ENCODE measurements around the gene KATNAL1.
A peak's percentile ranks its signal among the peaks of the same experiment; 100 is the strongest.

Gene KATNAL1

DNA sequence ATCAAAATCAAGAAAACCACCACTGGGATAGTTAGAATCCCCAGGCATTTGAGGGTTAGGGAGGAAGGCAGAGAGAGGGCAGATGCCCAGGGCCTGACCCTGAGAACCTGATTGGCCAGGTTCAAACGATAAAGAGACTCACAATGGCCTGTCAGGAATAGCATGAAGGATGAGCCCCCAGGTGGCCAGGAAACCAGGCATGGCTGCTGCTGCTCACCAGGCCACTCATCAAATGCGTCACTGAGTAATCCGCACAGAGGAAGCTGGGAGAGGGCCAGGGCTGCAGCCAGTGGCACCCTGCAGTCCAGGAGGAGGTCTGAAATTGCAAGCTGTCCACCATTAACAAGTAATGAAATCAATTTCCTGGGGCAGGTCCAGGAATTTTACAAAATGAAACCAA, 111.3 kb downstream of the KATNAL1 start:
- no peak for DNase-seq

DNA sequence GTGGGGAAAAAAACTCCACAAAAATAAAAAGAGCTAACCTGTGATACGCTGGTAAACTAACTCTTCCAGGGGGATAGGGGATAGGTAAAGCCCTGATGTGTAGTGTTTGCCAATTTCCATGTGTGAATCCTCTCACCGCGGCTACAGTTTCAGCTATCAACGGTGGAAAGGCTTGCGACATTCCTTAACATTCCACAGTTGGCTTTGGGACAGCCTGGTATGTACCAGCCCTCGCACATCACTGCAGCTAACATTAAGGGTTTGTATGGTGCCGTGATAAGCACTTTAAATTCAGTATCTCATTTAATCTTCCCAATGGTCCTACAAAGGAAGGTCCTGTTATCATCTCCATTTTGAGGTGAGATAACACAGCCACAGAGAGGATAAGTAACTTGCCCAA, 112.4 kb downstream of the KATNAL1 start:
- DNase-seq, result no peak

DNA sequence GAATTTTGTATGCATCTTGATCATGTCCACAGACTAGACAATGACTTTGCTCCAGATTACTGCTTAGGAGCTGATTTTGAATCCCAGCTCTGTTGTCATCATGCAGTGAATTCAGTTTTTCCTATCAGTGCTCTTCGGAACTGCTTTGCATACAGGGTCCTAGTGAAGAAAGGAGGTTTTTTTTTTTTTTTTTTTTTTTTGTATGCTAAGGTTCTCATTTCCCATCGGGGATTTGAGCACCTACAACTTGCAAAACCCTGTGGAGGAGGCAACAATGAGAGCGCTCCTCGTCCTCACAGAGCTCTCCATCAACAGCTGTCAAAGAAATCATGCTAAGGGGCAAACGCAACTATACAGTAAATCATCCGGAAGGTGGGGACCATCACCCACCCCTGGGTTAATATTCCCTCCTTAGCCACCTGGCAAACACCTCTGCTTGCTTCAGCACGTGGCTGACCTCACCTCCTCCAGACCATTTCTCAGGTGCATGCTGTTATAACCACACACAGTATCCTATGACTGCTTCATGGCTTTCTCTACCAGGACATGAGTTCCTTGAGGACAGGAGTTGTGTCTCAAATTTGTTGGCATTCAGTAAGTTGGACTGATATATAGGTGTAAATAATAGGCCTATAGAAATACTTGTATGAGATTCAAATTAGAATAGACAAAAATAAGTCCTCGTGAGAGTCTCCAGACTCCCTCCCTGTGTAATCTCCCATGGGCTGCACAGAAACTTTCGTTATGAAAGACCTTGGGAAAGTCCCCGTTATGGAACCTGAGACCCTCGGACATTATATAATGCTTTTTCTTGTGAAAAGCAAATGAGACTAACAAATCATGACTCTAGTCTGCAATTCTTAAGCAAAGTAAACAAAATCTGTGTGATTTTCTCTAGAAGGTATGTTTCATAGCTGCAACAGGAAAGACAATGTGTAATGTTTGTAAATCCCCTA, 113.8 kb downstream of the KATNAL1 start:
- no peak for DNase-seq

GRCh38 chr13:30192320-30193093, 114.8 kb downstream of the KATNAL1 start:
- no peak for DNase-seq

- no peak for DNase-seq
Measured at GRCh38 chr13:30191491-30192100, 115.8 kb downstream of the KATNAL1 start.

DNA sequence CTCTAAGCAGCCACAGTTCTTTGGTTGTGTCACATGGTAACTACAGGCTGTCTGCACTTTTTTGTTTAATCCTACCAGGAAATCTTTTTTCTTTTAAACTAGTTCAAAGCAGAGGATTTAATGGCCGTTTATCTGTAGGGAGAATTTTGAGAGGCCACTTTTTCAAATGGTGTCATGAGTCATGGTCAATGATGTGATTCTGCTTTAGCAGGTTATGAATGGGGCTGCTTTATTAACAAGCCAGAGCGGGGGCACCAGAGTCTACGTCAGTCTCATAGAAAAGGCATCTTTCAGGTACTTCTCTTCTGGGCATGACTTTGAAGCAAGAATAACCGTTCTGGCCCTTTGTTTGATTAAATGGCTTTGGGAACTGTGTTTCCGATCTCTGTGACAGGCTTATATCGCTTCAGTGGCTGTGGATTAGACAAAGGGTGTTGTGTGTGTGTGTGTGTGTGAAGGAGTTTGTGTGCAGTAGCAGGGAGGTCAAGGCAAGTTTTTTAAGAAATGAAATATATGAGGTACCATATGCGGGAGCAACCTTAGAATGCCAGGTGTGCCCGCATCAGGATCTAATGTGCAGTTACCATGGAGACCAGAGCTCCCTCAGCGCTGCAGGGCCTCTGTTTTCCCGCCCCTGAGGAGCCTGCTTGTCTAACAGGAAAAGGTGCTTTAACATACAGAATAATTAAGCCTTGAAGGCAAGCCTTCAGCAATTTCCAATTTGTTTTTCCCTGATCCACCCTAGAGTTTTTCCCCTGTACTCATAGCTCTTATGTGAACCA, 120.5 kb downstream of the KATNAL1 start:
- DNase-seq, result no peak

DNA sequence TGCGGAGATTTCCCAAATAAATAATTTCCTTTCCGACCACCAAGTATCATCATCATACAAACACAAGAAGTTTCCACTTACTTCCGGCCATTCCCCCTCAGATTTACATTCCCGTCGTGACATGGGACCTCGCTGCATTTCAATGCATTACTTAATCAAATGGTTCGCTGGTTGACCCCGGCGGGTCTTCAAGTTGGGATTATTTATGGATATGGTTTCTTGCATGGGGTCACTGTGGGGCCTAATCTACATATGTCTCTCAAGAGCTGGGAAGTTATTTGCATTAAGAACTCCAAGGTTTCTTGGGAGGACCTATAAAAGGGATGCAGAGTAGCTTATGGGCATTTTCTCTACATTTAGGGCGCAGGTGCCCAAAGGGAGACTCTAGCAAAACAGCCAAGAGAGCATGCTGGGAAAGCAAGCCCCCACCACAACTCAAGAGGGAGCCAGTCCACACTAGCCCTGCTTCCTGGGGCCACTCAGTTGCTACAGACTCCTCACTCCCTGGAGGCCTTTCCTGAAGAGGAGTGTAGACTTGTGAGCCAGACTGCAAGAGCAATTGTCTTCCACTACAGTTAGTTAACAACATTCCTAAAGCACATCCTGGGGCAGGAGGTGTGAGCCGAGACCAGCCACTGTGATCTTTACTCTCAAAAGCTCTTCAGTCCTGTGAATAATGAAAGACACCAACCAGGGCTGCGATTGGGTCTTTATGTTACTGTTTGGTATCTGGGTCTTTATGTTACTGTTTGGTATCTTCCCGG, 125.3 kb downstream of the KATNAL1 start:
- no peak for DNase-seq

DNA sequence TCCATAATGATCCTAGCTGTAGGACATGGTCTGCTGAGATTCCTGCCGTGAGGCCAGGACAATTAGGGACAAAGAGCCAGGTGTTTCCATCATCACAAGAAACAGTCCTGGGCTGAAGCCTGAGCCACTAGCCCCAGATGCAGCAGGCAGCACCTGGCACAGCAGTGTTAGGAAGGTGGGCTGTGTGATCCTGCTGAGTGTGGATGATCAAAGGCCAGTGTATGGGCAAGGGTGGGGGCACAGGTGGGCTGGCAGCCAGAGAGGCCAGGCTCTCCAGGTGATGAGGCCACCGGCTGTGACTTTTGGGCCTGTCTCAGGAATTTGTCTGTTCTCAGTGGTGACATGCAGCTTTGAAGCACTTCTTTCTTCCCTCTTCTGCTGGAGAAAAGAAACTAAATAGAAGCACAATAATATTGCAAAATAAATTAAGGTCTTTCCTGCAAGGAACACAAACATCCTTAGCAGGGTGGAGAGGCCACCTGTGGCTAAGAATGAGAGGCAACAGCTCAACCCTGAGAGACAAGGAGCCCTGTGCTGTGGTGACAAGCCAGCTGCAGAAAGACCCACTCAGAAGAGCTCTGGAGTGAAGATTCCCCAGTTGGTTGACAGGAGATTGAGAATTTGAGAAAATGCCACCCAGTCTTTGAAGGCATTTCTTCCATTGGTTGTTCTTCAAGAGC, 127.6 kb downstream of the KATNAL1 start:
- DNase-seq, result no peak

DNA sequence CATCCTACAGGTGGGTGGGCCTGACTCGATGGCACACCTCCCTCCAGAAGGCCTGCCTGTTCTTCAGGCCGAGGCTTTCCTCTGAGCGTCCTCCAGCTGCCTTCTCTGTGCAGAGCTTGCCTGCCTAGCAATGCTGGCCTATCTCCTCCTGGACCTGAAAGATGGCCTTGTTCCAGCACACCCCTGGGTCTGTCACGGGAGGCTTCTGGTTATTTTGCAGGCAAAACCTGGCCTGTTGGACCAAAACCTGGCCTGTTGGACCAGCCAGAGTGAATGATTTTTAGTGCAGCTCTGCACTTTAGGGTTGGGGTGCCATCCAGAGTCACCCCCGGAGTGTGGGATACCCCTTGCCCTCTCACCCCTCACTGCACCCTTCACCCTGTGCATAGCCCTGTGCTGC, 128.4 kb downstream of the KATNAL1 start:
- no peak for DNase-seq

DNA sequence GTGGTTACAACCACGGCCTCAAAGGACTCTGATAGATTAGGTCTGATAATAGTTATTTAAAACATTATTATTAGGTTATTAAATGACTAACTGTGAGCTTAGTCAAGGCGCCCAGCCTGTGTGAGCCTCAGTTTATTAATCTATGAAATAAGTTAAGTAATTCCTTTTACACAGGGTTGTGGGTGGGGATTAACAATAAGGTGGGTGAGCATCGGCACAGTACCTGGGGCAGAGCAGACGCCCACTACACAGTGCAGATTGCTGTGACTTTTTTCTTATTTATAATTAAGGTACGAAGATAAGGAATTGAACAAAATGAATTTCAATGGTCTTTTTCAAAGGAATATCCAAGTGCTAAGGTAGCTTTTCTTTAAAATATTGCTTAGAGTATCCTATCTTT, 132.2 kb downstream of the KATNAL1 start:
- no peak for DNase-seq

DNA sequence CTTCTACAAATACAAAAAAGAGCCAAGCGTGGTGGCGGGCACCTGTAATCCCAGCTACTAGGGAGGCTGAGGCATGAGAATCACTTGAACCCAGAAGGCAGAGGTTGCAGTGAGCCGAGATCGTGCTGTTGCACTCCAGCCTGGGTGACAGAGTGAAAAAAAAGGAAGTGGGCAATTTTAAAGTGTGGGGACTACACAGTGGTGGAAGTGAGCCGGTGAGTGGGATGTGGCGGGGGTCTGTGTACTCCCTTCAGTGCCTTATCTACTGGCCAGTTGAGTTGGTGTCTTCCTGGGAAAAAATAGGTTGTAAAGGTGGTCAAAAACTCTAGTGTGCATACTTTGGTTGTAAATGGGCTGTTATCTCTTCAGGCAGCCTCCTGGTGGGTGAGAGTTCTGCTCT, 133.1 kb downstream of the KATNAL1 start:
- peak in 1 of 2 donors; percentile 11 for DNase-seq

DNA sequence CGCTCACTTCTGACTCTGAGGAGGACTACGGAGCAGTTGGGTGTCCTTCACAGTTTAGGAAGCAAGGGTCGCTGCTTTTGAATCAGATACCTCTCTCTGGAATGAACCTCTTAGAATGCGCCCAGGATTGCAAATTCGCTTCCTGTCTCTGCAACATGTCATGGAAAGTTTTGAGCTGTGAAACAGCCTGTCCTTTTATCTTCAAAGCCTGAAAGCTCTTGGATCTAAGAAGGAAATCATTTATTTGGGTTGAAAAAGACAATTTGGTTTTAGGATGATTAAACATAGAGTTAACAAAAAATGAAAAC, 134.1 kb downstream of the KATNAL1 start:
- no peak for DNase-seq

DNA sequence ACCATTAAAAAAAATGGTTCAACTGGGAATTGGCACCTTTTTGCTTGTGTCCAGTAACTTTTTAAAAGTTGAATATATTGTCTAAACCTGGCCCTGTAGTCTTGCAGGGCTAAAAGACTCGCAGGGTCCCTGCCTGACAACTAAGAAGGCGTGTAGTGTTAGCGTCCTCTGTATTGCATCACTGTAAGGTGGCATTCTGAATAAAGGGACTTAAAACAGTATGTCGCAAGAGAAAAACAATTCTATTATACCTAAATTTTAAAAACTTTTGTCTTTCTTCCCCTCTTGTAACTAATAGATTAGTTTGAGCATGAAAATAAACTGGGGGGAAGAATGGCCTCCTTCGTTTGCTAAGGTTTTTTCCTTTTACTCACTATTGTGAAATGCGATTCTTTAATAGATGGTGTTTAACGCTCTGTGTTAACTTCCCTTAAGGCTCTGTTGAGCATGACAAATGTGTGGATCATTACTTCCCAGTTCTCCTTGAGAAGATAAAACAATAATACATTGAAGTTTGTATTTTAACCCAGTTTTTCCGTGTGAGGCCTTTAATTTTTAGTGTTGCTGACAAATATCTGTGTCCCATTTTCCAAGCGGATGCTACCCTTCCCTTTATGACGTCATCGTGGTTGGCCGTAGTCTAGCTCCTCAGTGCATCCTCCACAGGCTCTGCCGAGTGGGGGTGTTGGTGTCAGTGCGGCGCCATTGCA, 134.6 kb downstream of the KATNAL1 start:
- DNase-seq, result peak; percentile 35 to 47

DNA sequence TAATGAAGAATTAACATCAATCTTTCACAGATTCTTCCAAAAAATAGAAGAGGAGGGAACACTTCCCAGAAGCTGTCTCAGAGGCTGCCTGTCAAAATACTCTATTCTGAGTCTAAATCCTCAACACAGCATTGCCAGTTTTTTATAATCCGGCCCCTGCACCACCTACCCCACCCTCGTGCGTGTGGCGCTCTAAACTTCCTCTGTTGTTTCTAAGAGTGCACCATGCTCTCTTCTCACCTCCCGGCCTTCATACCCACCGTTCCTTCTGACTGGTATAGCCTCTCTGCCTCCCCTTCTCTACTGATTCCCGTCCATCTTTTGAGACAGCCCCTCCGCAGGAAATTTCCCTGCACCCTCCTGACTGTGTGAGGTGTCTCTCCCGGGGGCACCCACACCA, 136.8 kb downstream of the KATNAL1 start:
- DNase-seq, result no peak

DNA sequence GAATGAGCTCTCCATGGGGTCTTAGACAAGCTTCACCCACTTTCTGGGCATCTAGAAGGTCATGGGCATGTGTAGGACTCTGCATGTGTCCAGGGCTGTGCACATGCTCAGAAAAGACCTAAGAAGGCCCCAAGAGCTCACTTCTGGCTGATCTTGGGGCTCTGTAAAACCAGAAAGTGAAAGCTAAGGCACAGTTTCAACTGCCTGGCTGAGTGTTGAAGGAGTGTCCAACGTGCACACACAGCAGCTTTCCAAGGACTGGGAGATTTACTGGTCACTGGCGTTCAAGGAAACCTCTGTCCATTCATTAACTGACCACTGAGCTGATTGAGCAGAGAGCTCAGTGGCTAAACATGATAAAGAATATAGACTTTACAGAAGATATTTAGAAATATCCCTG, 137.9 kb downstream of the KATNAL1 start:
- DNase-seq, result no peak

GRCh38 chr13:30165796-30166195, 141.6 kb downstream of the KATNAL1 start:
- DNase-seq, result no peak

DNA sequence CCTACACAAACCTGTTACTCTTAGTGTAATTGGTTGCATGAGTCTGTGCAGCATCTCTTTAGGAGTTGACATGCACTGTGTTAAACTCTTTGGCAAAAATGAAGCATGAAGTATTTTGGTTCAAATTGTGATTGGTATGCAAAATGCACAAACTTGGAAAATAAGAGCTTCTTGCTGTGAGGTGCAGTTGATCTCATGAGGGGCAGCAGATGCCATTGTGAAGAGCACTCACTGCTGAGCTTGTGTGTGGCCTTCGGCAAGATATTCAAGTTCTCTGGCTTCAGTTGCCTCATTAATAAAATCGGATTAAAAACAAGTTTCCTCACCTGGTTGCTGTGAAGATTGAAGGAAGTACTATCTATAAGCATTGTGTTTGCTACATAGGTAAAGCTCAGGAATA, 142.3 kb downstream of the KATNAL1 start:
- DNase-seq, result no peak

- no peak for DNase-seq
Measured at GRCh38 chr13:30164146-30164545, 143.2 kb downstream of the KATNAL1 start.

GRCh38 chr13:30163441-30163840, 143.9 kb downstream of the KATNAL1 start:
- peak; percentile 23 to 29 for DNase-seq

- DNase-seq, result peak; percentile 36 to 74
Measured at GRCh38 chr13:30159446-30159839, 147.9 kb downstream of the KATNAL1 start.

Measured in inflammatory macrophage treated with lipopolysaccharide for 1 hour (primary cell).